Sigmoid colon (tissue), 4 donors: Measurements from ENCODE around the gene ARL14.
A peak's percentile ranks its signal among the peaks of the same experiment; 100 is the strongest.

ENCODE experiments used
- EP300 ChIP-seq, 4 donors: sonication (generic); formaldehyde crosslinking; IDR thresholded peaks; one replicate each; pipeline ENCODE4 v1.6.1; 2017; ENCODE audit warnings: antibody characterized with exemption in 4 of 4
- POLR2A ChIP-seq, 2 donors: fragments of 450-650 bp; IDR thresholded peaks; one replicate each; pipeline ENCODE4 v1.6.1; 2016; ENCODE audit warnings: antibody characterized with exemption in 2 of 2, mild to moderate bottlenecking in 2 of 2, moderate library complexity in 2 of 2
- POLR2AphosphoS5 ChIP-seq, 4 donors: sonication (generic); formaldehyde crosslinking; IDR thresholded peaks; one replicate each; pipeline ENCODE4 v1.6.1; 2017; ENCODE audit warnings: antibody characterized with exemption in 4 of 4
- TF ChIP-seq, protein P1 (sequence below), 4 experiments: fragments of 450-650 bp in 3 of 4; fragments of 200-600 bp in 1 of 4; IDR thresholded peaks; one replicate each; pipeline ENCODE4 v1.5.1; 2016 to 2019; ENCODE audit warnings: antibody characterized with exemption in 4 of 4, mild to moderate bottlenecking in 3 of 4, moderate library complexity in 2 of 4

DNA sequence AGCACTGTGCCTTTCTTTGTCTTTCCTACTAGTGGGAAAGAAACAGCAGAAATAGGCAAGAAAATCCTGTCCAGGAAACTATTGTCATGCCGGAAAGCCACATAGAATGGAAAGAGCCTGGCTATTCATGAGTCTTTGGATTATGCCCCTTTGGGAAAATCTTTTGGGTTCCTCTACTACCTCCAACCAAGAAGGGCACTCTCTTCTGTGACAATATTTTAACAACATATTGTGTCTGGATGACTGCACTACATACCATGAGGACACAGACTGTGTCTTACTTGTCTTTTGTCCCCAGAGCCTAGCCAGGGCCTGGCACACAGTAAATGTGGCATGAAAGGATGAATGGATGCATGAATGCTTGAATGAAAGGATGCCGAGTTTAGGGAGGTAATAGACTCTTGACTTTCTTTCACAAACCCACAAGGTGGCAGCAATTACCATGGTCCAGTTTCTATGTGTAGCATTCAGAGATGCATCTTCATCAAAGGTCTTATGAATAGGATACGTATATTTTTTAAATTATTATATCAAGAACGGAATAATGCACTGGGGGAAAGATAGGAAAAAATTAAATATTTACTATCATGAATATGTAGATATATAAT is 30.3 kb downstream of the ARL14 start:
- TF ChIP-seq, protein P1, sequence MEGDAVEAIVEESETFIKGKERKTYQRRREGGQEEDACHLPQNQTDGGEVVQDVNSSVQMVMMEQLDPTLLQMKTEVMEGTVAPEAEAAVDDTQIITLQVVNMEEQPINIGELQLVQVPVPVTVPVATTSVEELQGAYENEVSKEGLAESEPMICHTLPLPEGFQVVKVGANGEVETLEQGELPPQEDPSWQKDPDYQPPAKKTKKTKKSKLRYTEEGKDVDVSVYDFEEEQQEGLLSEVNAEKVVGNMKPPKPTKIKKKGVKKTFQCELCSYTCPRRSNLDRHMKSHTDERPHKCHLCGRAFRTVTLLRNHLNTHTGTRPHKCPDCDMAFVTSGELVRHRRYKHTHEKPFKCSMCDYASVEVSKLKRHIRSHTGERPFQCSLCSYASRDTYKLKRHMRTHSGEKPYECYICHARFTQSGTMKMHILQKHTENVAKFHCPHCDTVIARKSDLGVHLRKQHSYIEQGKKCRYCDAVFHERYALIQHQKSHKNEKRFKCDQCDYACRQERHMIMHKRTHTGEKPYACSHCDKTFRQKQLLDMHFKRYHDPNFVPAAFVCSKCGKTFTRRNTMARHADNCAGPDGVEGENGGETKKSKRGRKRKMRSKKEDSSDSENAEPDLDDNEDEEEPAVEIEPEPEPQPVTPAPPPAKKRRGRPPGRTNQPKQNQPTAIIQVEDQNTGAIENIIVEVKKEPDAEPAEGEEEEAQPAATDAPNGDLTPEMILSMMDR (IDR thresholded peaks at IDR 0.05) = peak; percentile 41 to 70 (median 56)
- TF ChIP-seq POLR2AphosphoS5 (IDR thresholded peaks at IDR 0.05) (no peak), POLR2A (IDR thresholded peaks at IDR 0.05) (no peak), EP300 (IDR thresholded peaks at IDR 0.05) (no peak)
